ENCODE results near the gene PARP14.

Gene PARP14

GRCh38 chr3:122773944-122774509, 93.4 kb downstream of the PARP14 start:
- DNase-seq, result no peak

- DNase-seq, result no peak
These were observed 93.9 kb downstream of the PARP14 start for GRCh38 chr3:122774564-122774963.

GRCh38 chr3:122776675-122777468, 96.2 kb downstream of the PARP14 start:
- DNase-seq, result no peak

- no peak for DNase-seq
These were observed 96.9 kb downstream of the PARP14 start for GRCh38 chr3:122777563-122777962.
